ENCODE data around the gene REPS1. TPM values are rescaled to one million over a fixed set of nuclear protein-coding genes. Genes with fewer than 3 reads are reported as not detected.

The REPS1 gene
- total and polyA plus RNA-seq, 2 donors from 2014 or later: 33.4 to 37.0 TPM

DNA sequence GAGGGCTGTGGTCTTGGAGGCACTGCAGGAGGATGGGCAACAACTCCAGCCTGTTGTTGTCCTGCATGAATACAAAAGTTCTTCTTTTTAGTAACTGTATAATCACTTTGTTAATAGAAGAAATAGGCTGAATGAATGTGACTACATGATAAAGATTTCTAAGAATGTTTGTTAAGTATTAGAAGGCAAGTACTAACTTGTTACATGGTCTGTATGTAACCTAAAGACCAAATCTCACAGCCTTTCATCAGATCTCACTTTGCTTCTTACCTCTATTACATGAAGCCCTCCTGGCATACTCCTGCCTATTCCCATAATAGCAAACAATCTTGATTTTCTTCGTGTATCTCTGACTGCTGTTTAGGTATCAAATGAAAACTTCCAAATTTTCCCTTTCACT lies 73.4 kb downstream of the REPS1 start:
- H3K4me1 ChIP-seq (ENCODE audit: control insufficient read depth in 2 of 3, insufficient read depth in 2 of 3, low read depth in 1 of 3, low read length in 3 of 3): no peaks in the 10 kb centered on the region
- FAIRE-seq: no peak
- no peak overlapping the region for H3K9ac ChIP-seq (ENCODE audit: low read length in 3 of 3)
- H3K4me3 ChIP-seq (ENCODE audit: low read length in 3 of 3): no peak overlapping the region
- TF ChIP-seq, protein P1, sequence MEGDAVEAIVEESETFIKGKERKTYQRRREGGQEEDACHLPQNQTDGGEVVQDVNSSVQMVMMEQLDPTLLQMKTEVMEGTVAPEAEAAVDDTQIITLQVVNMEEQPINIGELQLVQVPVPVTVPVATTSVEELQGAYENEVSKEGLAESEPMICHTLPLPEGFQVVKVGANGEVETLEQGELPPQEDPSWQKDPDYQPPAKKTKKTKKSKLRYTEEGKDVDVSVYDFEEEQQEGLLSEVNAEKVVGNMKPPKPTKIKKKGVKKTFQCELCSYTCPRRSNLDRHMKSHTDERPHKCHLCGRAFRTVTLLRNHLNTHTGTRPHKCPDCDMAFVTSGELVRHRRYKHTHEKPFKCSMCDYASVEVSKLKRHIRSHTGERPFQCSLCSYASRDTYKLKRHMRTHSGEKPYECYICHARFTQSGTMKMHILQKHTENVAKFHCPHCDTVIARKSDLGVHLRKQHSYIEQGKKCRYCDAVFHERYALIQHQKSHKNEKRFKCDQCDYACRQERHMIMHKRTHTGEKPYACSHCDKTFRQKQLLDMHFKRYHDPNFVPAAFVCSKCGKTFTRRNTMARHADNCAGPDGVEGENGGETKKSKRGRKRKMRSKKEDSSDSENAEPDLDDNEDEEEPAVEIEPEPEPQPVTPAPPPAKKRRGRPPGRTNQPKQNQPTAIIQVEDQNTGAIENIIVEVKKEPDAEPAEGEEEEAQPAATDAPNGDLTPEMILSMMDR (IDR thresholded peaks at IDR 0.05; ENCODE audit: borderline replicate concordance, extremely low read depth, insufficient read depth): no peak
- H3K36me3 ChIP-seq (ENCODE audit: control insufficient read depth in 2 of 3, insufficient read depth in 3 of 3, low read length in 3 of 3): peaks cover 12 to 33% (median 22%) of the 10 kb centered on the region in 3 donors
- H3K27me3 ChIP-seq (ENCODE audit: control insufficient read depth, insufficient read depth, low read length): no peaks in the 10 kb centered on the region
- intact Hi-C loops (cut with DNase I): no loop called here
- DNase-seq: no peak
- no peaks in the 10 kb centered on the region for H3K9me3 ChIP-seq (ENCODE audit: control insufficient read depth in 2 of 3, insufficient read depth in 1 of 3, low read length in 3 of 3)
- no peak overlapping the region for H3K27ac ChIP-seq (ENCODE audit: low read depth in 2 of 2, low read length in 2 of 2)

DNA sequence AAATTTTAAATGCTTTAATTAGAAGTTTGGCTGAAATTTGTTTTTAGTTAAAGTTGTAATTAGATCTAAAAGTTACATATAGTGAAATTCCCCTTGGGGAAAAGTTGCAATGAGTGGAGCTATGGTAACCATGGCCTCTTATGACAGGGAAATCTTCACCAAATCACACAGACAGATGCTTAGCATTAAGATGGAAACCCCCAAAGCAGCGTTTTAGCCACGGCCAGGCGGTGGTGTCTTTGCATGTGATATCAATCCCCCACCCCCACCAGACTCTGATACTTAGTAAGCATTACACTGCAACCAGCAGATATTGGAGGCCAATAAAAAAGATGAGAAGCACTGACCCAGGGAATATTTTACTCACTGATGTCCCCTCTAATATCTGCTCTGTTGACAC lies 75.7 kb downstream of the REPS1 start:
- FAIRE-seq: no peak

GRCh38 chr6:138909975-138910374 lies 78.1 kb downstream of the REPS1 start:
- Histone ChIP-seq H3K4me3 (ENCODE audit: low read length in 3 of 3) (no peak overlapping the region), H3K9ac (ENCODE audit: low read length in 3 of 3) (no peak overlapping the region), H3K9me3 (ENCODE audit: control insufficient read depth in 2 of 3, insufficient read depth in 1 of 3, low read length in 3 of 3) (no peaks in the 10 kb centered on the region), H3K4me1 (ENCODE audit: control insufficient read depth in 2 of 3, insufficient read depth in 2 of 3, low read depth in 1 of 3, low read length in 3 of 3) (no peaks in the 10 kb centered on the region), H3K27ac (ENCODE audit: low read depth in 2 of 2, low read length in 2 of 2) (no peak overlapping the region), H3K27me3 (ENCODE audit: control insufficient read depth, insufficient read depth, low read length) (no peaks in the 10 kb centered on the region), H3K36me3 (ENCODE audit: control insufficient read depth in 2 of 3, insufficient read depth in 3 of 3, low read length in 3 of 3) (peaks cover 10 to 50% (median 25%) of the 10 kb centered on the region in 3 donors)
- no peak for DNase-seq
- TF ChIP-seq, protein P1 (IDR thresholded peaks at IDR 0.05; ENCODE audit: borderline replicate concordance, extremely low read depth, insufficient read depth): no peak
- intact Hi-C loops (cut with DNase I): no loop called here
- no peak for FAIRE-seq

More for the DNA sequence above, 75.7 kb downstream of the REPS1 start:
- Histone ChIP-seq H3K27ac (ENCODE audit: low read depth in 2 of 2, low read length in 2 of 2) (no peak overlapping the region), H3K36me3 (ENCODE audit: control insufficient read depth in 2 of 3, insufficient read depth in 3 of 3, low read length in 3 of 3) (peaks cover 13 to 45% (median 23%) of the 10 kb centered on the region in 3 donors), H3K9me3 (ENCODE audit: control insufficient read depth in 2 of 3, insufficient read depth in 1 of 3, low read length in 3 of 3) (no peaks in the 10 kb centered on the region), H3K4me3 (ENCODE audit: low read length in 3 of 3) (no peak overlapping the region), H3K9ac (ENCODE audit: low read length in 3 of 3) (no peak overlapping the region), H3K4me1 (ENCODE audit: control insufficient read depth in 2 of 3, insufficient read depth in 2 of 3, low read depth in 1 of 3, low read length in 3 of 3) (no peaks in the 10 kb centered on the region), H3K27me3 (ENCODE audit: control insufficient read depth, insufficient read depth, low read length) (no peaks in the 10 kb centered on the region)
- TF ChIP-seq, protein P1 (IDR thresholded peaks at IDR 0.05; ENCODE audit: borderline replicate concordance, extremely low read depth, insufficient read depth): no peak
- intact Hi-C loops (cut with DNase I): no loop called here
- DNase-seq: no peak

- peaks cover 7 to 49% (median 25%) of the 10 kb centered on the region in 3 donors for H3K36me3 ChIP-seq (ENCODE audit: control insufficient read depth in 2 of 3, insufficient read depth in 3 of 3, low read length in 3 of 3)
- H3K9me3 ChIP-seq (ENCODE audit: control insufficient read depth in 2 of 3, insufficient read depth in 1 of 3, low read length in 3 of 3): no peaks in the 10 kb centered on the region
- DNase-seq (peak in 1 of 5 donors; percentile 7), FAIRE-seq (no peak)
- H3K9ac ChIP-seq (ENCODE audit: low read length in 3 of 3): no peak overlapping the region
- intact Hi-C loops (cut with DNase I): no loop called here
- no peaks in the 10 kb centered on the region for H3K27me3 ChIP-seq (ENCODE audit: control insufficient read depth, insufficient read depth, low read length)
- H3K4me3 ChIP-seq (ENCODE audit: low read length in 3 of 3): no peak overlapping the region
- TF ChIP-seq, protein P1 (IDR thresholded peaks at IDR 0.05; ENCODE audit: borderline replicate concordance, extremely low read depth, insufficient read depth): no peak
- no peak overlapping the region for H3K27ac ChIP-seq (ENCODE audit: low read depth in 2 of 2, low read length in 2 of 2)
- no peaks in the 10 kb centered on the region for H3K4me1 ChIP-seq (ENCODE audit: control insufficient read depth in 2 of 3, insufficient read depth in 2 of 3, low read depth in 1 of 3, low read length in 3 of 3)
These were observed 78.5 kb downstream of the REPS1 start for GRCh38 chr6:138909511-138909910.

Data from kidney (tissue), 14 donors.